HG02885 (cell line): ENCODE results near the gene TNNC2.
"Not testable (repeated sequence)": the region's sequence is repeated elsewhere in the genome, so short reads cannot be mapped to it uniquely, and the experiment has no call there.

ENCODE experiments used
- ATAC-seq: cut with Tn5 transposase; IDR thresholded peaks from one replicate; pipeline ENCODE4 v1.9.1; 2021; ENCODE audit warnings: mild to moderate bottlenecking; ENCODE audit not compliant: unreplicated experiment, poor library complexity

Gene TNNC2

GRCh38 chr20:45823949-45824835 lies 2.9 kb downstream of the TNNC2 start:
- ATAC-seq = no peak

- ATAC-seq = no peak
Observed at GRCh38 chr20:45822857-45823256, 4.3 kb downstream of the TNNC2 start.

DNA sequence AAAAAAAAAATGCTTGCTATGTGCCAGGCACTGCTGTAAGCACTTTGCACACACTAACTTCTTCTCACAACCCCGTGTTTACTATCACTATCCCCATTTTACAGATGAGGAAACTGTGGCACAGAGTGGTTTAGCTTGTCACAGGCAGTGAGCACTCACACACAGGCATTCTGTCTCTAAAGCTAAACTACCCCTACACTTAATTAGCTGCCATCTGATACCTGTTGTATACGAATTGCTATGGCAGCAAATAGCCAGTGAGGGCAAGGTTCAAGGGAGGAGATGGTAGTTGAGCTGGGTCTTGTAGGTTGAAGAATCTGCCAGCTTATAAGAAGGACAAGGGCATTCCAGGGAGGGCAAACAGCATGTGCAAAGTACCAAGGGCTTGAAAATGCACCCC lies 5.2 kb downstream of the TNNC2 start:
- no peak for ATAC-seq

- ATAC-seq = no peak
Observed at GRCh38 chr20:45819466-45819865, 7.6 kb downstream of the TNNC2 start.

GRCh38 chr20:45818239-45818638 lies 8.9 kb downstream of the TNNC2 start:
- no peak for ATAC-seq

DNA sequence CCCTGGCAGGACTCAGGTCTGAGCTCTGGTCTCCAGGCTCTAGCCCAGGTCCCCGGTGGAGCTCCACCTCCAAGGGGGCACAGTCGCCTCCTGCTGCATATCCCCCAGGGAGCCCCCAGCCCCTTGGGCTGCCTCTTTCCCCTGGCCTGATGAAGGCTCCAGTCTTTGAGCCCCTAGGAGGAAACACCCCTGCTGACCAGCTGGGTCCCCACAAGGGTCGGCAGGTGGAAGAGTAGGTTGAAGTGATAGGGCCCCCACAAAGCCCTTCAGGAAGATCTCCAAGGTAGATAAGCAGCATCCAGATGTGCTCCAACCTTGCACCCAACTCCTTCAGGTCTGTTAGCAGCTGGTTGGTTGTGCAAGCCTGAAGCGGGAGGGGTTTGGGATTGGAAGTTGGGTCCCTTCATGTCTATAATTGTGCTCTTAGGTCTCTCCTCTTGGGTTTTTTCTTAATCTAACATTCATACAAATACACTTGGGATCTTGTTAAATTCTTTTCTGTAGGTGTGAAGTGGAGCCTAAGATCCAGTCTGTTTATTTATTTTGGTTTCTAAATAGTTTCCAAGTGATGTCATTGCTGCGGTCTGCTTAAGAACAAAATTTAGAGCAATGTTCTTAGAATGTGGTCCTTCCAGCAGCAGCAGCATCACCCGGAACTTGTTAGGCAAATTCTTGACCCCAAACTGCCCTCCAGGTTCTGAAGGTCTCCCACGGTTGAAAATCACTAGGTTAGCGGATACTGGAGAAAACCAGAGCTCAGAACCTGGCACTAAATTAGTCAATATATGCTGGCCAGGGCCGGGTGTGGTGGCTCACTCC lies 9.5 kb downstream of the TNNC2 start:
- no peak for ATAC-seq

DNA sequence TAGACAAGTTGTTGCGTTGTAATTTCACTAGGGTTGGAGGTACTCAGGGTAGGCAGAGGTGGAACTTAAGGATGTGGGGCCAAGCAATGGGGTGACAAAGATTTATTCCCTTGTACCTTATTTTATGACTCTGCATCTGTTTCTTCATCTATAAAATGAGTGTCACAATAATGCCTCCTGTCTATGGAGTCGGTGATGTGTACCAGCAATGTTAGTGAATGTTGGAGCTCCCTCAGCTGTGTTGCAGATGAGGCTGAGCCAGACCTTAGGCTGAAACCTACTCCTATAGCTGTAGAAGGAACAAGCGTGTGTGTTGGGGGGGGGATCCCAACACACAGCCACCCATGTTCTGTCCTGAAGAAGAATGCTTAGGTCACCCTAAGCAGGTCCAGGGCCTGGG lies 10.2 kb downstream of the TNNC2 start:
- no peak for ATAC-seq

- ATAC-seq = no peak
Observed at GRCh38 chr20:45814314-45814713, 12.8 kb downstream of the TNNC2 start.

DNA sequence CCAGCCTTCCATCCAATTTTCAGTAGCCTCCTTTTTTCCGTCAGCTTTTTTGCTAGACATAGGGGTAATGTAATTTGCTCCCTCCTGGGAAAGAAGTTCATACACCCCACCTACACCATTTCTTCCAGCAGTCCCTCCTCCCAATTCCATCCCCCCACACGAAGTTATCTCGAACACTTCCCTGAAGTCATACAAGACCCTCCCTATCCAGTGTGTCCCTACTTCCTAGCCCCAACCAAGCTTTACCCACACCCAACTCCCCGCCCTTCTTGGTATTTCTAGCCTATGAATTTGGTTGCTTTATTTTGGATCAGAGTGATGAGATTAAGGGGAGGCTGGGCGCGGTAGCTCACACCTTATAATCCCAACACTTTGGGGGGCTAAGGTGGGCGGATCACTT lies 13.6 kb downstream of the TNNC2 start:
- ATAC-seq = no peak

- no peak for ATAC-seq
Observed at GRCh38 chr20:45813006-45813340, 14.1 kb downstream of the TNNC2 start.

DNA sequence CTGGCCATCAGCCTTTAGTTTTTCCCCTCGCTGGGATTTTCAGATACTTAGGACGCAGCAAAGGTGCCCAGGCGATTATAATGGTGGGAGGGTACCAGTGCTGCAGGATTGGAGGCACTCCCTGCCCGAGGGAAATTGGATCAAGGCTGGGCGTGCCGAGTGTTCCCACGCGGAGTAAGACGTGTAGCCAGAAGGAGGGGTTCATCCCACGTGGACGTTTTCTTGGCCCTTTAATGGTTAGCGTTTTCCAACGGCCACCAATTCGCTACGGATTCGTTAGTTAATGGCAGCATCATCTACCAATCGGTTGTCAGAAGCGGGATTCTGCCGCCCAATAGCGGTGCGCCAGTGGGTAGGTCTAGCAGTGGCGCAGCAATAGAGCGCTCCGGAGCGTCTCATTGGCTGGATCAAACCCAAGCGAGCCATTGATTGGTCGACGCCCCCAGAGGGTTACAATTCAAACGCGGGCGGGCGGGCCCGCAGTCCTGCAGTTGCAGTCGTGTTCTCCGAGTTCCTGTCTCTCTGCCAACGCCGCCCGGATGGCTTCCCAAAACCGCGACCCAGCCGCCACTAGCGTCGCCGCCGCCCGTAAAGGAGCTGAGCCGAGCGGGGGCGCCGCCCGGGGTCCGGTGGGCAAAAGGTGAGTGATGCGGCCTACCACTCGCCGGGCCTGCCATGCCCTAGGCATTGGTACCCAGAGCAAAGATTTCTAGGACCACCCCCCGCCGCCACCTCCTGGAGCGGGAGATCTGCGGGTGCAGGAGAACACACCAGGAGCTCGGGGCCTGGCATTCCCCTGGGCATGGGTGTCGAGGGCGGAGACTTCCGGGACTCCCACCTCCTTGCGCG lies 14.7 kb downstream of the TNNC2 start, which contains the start of gene UBE2C:
Gene UBE2C, plus strand, starts transcription at position 488 of the 849 bp plus-strand sequence. Its CDS starts 52 bp downstream, at position 540.
- peak; percentile 99 for ATAC-seq

DNA sequence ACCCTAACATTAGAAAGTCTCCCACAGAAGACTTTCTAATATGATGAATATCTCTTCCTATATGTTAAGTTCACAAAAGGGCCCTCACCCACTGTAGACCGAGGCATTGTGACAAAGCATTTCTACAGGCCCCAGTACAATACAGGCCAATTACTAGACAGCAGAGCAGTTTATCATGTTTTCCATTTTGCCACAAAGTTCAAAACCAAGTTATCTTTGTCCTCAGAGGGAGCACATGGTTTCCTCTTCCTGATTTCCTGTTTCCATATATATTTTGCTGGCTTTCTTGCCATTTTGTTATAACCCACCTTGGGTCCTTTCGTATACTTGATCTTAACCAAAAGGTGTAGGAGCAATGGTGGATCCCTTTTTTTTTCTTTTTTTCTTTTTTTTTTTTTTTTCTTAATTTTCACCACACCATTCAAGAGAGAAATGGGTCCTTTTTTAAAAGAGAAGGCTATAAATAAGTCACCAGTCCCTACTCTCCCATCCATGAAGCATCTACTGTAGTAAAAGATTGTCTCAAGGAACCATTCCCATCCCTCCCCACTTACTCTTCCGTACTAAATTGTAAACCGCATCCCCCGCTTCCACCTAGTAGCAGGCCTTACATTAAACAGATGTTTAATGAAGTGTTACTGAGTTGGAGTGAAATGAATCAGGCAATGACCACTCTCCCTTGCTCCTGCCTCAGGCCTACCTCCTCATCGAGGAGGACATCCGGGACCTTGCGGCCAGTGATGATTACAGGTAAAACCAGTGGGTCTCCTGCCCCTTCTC lies 16.7 kb downstream of the TNNC2 start:
- no peak for ATAC-seq

- no peak for ATAC-seq
Observed at GRCh38 chr20:45801851-45802250, 25.3 kb downstream of the TNNC2 start.

DNA sequence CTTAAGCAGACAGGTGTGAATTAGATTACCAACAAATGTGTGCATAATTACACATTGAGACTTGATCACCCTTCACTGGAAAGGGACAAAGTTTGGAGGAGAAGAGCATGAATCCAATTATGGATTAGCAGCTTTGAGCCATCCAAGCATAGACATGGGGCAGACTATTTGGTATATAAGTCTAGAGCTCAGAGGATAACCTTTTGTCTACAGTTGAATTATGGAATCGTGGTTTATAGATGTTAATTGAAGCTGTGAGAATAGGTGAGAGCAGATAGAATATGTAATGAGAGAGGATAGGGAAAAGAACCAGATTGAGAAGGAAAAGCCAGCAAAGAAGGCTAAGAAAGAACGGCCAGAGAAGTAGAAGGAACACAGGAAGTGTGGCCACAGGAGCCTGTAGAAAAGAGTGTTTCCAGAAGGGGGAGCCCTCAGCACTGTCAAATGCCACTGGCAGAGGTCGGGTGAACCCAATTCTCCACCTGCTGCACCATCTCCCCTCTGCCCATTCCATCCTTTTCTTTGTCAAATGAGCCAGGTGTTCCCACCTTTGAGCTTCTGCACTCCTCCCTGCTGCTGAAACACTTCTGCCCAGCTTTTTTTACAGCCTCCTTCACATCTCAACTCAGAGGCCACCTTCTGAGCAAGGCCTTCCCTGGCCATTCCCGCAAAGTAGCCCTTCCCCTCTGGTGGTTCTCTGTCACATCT lies 28.0 kb downstream of the TNNC2 start:
- ATAC-seq = no peak

DNA sequence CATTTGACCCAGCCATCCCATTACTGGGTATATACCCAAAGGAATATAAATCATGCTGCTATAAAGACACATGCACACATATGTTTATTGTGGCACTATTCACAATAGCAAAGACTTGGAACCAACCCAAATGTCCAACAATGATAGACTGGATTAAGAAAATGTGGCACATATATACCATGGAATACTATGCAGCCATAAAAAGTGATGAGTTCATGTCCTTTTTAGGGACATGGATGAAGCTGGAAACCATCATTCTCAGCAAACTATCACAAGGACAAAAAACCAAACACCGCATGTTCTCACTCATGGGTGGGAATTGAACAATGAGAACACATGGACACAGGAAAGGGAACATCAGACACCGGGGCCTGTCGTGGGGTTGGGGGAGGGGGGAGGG lies 29.2 kb downstream of the TNNC2 start:
- not testable (repeated sequence) for ATAC-seq

GRCh38 chr20:45797510-45797909 lies 29.6 kb downstream of the TNNC2 start:
- not testable (repeated sequence) for ATAC-seq

- no peak for ATAC-seq
Observed at GRCh38 chr20:45796337-45797065, 30.6 kb downstream of the TNNC2 start.

- peak; percentile 19 for ATAC-seq
Observed at GRCh38 chr20:45792317-45793118, 34.6 kb downstream of the TNNC2 start.
